ENCODE results near the gene ROGDI. TPM values are rescaled to one million over a fixed set of nuclear protein-coding genes. Genes with fewer than 3 reads are reported as not detected.
A peak's percentile ranks its signal among the peaks of the same experiment; 100 is the strongest.

The ROGDI gene
- total RNA-seq (8.5 TPM), polyA plus RNA-seq (45.1 TPM)

GRCh38 chr16:4801962-4802658, at the start of gene ROGDI:
Gene ROGDI (minus strand): TSS chr16:4802633. CDS start chr16:4802571, 62 bp downstream.
- Histone ChIP-seq H3K4me1 (ENCODE audit: insufficient read depth) (peaks cover 3% of the 10 kb centered on the region), H3K27ac (ENCODE audit: low read depth) (peak within 1 kb of the TSS; percentile 61), H3K36me3 (ENCODE audit: insufficient read depth) (no peaks in the 10 kb centered on the region), H3K4me3 (ENCODE audit: low read depth, low read length) (peak within 1 kb of the TSS; percentile 85)
- DNase-seq (ENCODE audit: extremely low spot score), result no peak
- under 1% methylated on average over 67 of the region's 70 CpGs for WGBS

GRCh38 chr16:4850211-4850610, 47.8 kb upstream of the ROGDI start:
- DNase-seq (ENCODE audit: extremely low spot score), result no peak

GRCh38 chr16:4847774-4848587, 45.5 kb upstream of the ROGDI start:
- Histone ChIP-seq H3K4me1 (ENCODE audit: insufficient read depth) (peaks cover 4% of the 10 kb centered on the region), H3K27ac (ENCODE audit: low read depth) (peak overlapping the region; percentile 95), H3K36me3 (ENCODE audit: insufficient read depth) (no peaks in the 10 kb centered on the region), H3K4me3 (ENCODE audit: low read depth, low read length) (peak overlapping the region; percentile 96)
- under 1% methylated on average over 83 of the region's 83 CpGs for WGBS
- no peak for DNase-seq (ENCODE audit: extremely low spot score)

More at GRCh38 chr16:4850211-4850610, 47.8 kb upstream of the ROGDI start:
- H3K4me3 ChIP-seq (ENCODE audit: low read depth, low read length), result no peak overlapping the region
- H3K27ac ChIP-seq (ENCODE audit: low read depth), result no peak overlapping the region
- no peaks in the 10 kb centered on the region for H3K36me3 ChIP-seq (ENCODE audit: insufficient read depth)
- H3K4me1 ChIP-seq (ENCODE audit: insufficient read depth), result peaks cover 4% of the 10 kb centered on the region
- 63% methylated on average over 3 of the region's 3 CpGs for WGBS

DNA sequence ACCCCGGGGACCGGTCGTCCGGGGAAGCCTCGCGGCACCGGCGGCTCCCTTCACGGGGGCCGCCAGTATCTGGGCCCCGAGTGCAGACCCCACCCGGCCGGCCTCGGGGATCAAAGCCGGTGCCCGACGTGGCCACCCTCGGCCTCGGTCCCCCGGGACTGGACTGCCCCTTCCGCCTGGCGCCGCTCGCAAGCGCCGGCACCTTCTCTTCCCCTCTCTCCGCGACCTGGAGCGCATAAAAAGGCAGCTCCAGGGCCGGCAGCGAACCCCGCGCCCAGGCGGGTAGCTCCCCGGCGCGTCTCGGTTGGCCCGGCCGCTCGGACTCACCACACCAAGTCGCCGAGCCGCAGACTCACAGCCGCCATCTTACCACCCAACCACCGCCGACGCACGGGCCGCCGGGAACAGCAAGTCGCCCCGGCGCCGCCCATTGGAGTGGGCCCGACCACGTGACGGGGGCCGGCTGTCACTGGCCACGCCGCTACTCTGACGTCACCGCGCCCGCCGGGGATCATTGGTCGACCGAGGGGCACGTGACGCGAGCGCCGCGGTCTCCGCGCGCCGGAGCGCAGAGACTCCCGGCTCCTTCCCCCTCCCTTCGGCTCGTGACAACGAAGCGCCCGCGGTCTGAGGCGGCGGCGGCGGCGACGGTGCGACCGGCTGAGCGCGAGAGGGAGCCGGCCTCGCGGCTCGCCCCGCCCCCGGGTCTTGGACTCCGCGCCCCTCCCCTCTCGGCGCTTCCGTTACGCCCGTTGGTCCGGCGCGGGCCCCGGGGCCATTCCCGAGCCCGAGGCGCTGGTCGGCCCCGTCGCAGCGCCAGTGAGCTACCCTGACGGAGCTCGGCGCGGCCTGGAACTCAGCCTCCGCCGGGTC, 44.7 kb upstream of the ROGDI start, which contains the start of the genes GLYR1 and UBN1:
Gene GLYR1 (minus strand): TSS at position 388 of the 873 bp plus-strand sequence. CDS start 23 bp downstream, at position 365.
Gene UBN1 (plus strand): TSS at position 581 of the 873 bp plus-strand sequence. CDS start 5,437 bp downstream, outside the sequence.
- Histone ChIP-seq H3K4me1 (ENCODE audit: insufficient read depth) (peaks cover 4% of the 10 kb centered on the region), H3K4me3 (ENCODE audit: low read depth, low read length) (peak within 1 kb of the TSS; percentile 96), H3K36me3 (ENCODE audit: insufficient read depth) (no peaks in the 10 kb centered on the region), H3K27ac (ENCODE audit: low read depth) (peak within 1 kb of the TSS; percentile 95)
- WGBS, result under 1% methylated on average over 126 of the region's 126 CpGs
- peak; percentile 90 for DNase-seq (ENCODE audit: extremely low spot score)

- Histone ChIP-seq H3K36me3 (ENCODE audit: insufficient read depth) (no peaks in the 10 kb centered on the region), H3K4me1 (ENCODE audit: insufficient read depth) (peaks cover 4% of the 10 kb centered on the region), H3K27ac (ENCODE audit: low read depth) (peak overlapping the region; percentile 93), H3K4me3 (ENCODE audit: low read depth, low read length) (peak overlapping the region; percentile 96)
- WGBS, result under 1% methylated on average over 27 of the region's 27 CpGs
- no peak for DNase-seq (ENCODE audit: extremely low spot score)
Observed at GRCh38 chr16:4846503-4846900, 44.1 kb upstream of the ROGDI start.

DNA sequence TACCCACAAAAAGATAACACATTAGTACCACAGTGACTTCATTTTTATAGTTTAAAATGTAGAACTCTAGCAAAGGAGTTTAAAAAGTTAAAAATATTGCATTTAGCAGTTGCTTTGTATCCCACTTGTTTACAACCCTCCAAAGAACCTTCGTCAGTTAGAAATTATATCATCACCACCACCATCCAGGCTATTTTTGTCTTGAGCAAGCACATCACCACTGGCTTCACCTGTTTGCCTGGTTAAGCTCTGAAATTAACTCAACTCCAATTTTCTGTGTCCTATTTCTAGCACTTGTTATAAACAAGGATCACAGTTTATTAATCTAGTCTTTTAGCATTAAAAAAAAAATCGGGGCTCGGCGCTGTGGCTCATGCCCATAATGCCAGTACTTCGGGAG, 38.6 kb upstream of the ROGDI start:
- Histone ChIP-seq H3K4me3 (ENCODE audit: low read depth, low read length) (no peak overlapping the region), H3K27ac (ENCODE audit: low read depth) (no peak overlapping the region), H3K36me3 (ENCODE audit: insufficient read depth) (peaks cover 2% of the 10 kb centered on the region), H3K4me1 (ENCODE audit: insufficient read depth) (no peaks in the 10 kb centered on the region)
- 75% methylated on average over 5 of the region's 5 CpGs for WGBS
- no peak for DNase-seq (ENCODE audit: extremely low spot score)

- DNase-seq (ENCODE audit: extremely low spot score), result no peak
- H3K4me1 ChIP-seq (ENCODE audit: insufficient read depth), result no peaks in the 10 kb centered on the region
- peaks cover 2% of the 10 kb centered on the region for H3K36me3 ChIP-seq (ENCODE audit: insufficient read depth)
- H3K27ac ChIP-seq (ENCODE audit: low read depth), result no peak overlapping the region
- 88% methylated on average over 5 of the region's 5 CpGs for WGBS
- H3K4me3 ChIP-seq (ENCODE audit: low read depth, low read length), result no peak overlapping the region
Observed at GRCh38 chr16:4839942-4840341, 37.5 kb upstream of the ROGDI start.

DNA sequence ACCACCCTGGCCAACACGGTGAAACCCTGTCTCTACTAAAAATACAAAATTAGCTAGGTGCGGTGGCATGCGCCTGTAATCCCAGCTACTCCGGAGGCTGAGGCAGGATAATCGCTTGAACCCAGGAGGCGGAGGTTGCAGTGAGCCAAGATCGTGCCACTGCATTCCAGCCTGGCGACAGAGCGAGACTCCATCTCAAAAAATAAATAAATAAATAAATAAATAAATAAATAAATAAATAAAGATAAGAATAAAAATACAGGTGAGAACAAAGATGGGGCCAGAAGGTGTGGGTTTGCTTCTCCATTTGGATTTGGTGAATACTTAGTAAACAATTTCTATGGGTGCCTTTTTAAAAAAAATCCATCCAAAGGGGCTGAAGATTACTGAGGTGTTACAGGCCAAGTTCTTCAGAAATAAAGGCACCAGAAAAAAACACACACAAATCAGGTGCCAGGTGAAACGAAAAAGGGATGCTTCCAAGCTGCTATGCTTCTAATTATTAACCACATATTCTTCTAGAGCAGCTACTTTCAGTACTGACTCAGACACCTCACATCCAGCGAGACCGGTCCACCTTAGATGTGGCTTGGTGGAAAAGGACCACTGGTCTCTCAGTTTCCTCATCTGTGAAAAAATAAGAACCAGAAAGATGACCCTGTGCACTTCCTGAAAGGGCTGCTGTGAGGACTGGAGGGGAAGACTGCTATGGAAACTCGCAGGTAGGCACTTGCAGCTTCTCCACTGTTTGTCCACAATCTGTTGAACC, 35.5 kb upstream of the ROGDI start:
- Histone ChIP-seq H3K4me1 (ENCODE audit: insufficient read depth) (no peaks in the 10 kb centered on the region), H3K36me3 (ENCODE audit: insufficient read depth) (peaks cover 2% of the 10 kb centered on the region), H3K4me3 (ENCODE audit: low read depth, low read length) (no peak overlapping the region), H3K27ac (ENCODE audit: low read depth) (no peak overlapping the region)
- WGBS, result 90% methylated on average over 13 of the region's 13 CpGs
- DNase-seq (ENCODE audit: extremely low spot score), result no peak

- no peaks in the 10 kb centered on the region for H3K4me1 ChIP-seq (ENCODE audit: insufficient read depth)
- peaks cover 2% of the 10 kb centered on the region for H3K36me3 ChIP-seq (ENCODE audit: insufficient read depth)
- H3K4me3 ChIP-seq (ENCODE audit: low read depth, low read length), result no peak overlapping the region
- H3K27ac ChIP-seq (ENCODE audit: low read depth), result no peak overlapping the region
- WGBS, result 88% methylated on average over 2 of the region's 2 CpGs
- DNase-seq (ENCODE audit: extremely low spot score), result no peak
Observed at GRCh38 chr16:4836727-4837126, 34.3 kb upstream of the ROGDI start.

- no peak for DNase-seq (ENCODE audit: extremely low spot score)
- WGBS, result 93% methylated on average over 1 of the region's 1 CpG
- H3K4me3 ChIP-seq (ENCODE audit: low read depth, low read length), result no peak overlapping the region
- no peak overlapping the region for H3K27ac ChIP-seq (ENCODE audit: low read depth)
- no peaks in the 10 kb centered on the region for H3K4me1 ChIP-seq (ENCODE audit: insufficient read depth)
- peaks cover 8% of the 10 kb centered on the region for H3K36me3 ChIP-seq (ENCODE audit: insufficient read depth)
Observed at GRCh38 chr16:4833584-4833983, 31.2 kb upstream of the ROGDI start.

- Histone ChIP-seq H3K36me3 (ENCODE audit: insufficient read depth) (peaks cover 8% of the 10 kb centered on the region), H3K4me1 (ENCODE audit: insufficient read depth) (no peaks in the 10 kb centered on the region), H3K4me3 (ENCODE audit: low read depth, low read length) (no peak overlapping the region), H3K27ac (ENCODE audit: low read depth) (no peak overlapping the region)
- WGBS, result 81% methylated on average over 6 of the region's 6 CpGs
- DNase-seq (ENCODE audit: extremely low spot score), result no peak
Observed at GRCh38 chr16:4832698-4833343, 30.4 kb upstream of the ROGDI start.

- Histone ChIP-seq H3K4me3 (ENCODE audit: low read depth, low read length) (no peak overlapping the region), H3K27ac (ENCODE audit: low read depth) (no peak overlapping the region), H3K36me3 (ENCODE audit: insufficient read depth) (peaks cover 6% of the 10 kb centered on the region), H3K4me1 (ENCODE audit: insufficient read depth) (no peaks in the 10 kb centered on the region)
- 95% methylated on average over 8 of the region's 8 CpGs for WGBS
- DNase-seq (ENCODE audit: extremely low spot score), result no peak
Observed at GRCh38 chr16:4831616-4832015, 29.2 kb upstream of the ROGDI start.
